Fibroblast of pulmonary artery (primary cell): Measurements from ENCODE around the gene PI4K2A.

Experiments used
- DNase-seq: peaks from one replicate; pipeline ENCODE4 v3.0.0-alpha.2; 2010; ENCODE audit warnings: low read depth
- H3K4me3 ChIP-seq: replicated peaks from 2 replicates; pipeline ENCODE4 v1.5.1; 2011; ENCODE audit warnings: low read depth, mild to moderate bottlenecking, control low read depth, low read length, moderate library complexity
- CTCF ChIP-seq: IDR thresholded peaks from 2 replicates; pipeline ENCODE4 v1.5.1; 2011; ENCODE audit warnings: mild to moderate bottlenecking, control low read depth, low read length, inconsistent platforms; ENCODE audit errors: missing control alignments

PI4K2A gene

GRCh38 chr10:97599272-97599619 is 41.2 kb upstream of the PI4K2A start:
- no peak for DNase-seq
- H3K4me3 ChIP-seq = no peak overlapping the region
- TF ChIP-seq CTCF = no peak

GRCh38 chr10:97600616-97601015 is 39.9 kb upstream of the PI4K2A start:
- DNase-seq = no peak

GRCh38 chr10:97601268-97602215 is 38.9 kb upstream of the PI4K2A start:
- DNase-seq = no peak
- TF ChIP-seq CTCF = no peak
- H3K4me3 ChIP-seq = no peak overlapping the region

More at GRCh38 chr10:97600616-97601015, 39.9 kb upstream of the PI4K2A start:
- no peak for TF ChIP-seq CTCF
- no peak overlapping the region for H3K4me3 ChIP-seq

GRCh38 chr10:97607095-97607636 is 33.3 kb upstream of the PI4K2A start:
- TF ChIP-seq CTCF = no peak

DNA sequence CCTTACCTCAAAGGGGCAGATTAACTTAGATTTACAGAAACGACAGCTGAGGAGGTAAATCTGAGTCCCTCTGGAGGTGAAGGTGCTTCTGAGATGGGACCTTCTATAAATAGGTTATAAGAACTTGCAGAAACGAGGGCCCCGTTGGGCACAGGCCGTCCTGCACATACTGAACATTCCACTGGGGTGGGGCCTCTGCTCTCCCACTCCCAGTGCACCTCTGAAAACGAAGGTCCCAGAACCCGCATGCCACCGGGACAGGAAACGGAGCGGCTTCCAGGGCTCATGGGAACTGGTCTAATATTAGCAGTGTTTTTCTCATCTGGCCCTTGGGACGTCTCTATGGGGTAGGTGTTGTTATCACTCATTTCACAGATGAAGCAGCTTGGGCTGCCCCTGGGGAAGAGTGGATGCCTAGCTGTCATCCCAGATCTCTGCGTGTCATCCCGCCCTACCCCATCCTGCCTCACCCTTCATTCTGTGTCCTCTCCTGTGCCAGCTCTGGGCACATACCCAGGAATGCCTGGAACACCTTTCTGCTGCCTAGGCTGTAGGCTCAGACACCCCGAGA is 31.4 kb upstream of the PI4K2A start:
- no peak for DNase-seq
- TF ChIP-seq CTCF = no peak
- H3K4me3 ChIP-seq = no peak overlapping the region

More at GRCh38 chr10:97607095-97607636, 33.3 kb upstream of the PI4K2A start:
- no peak for DNase-seq
- H3K4me3 ChIP-seq = no peak overlapping the region

DNA sequence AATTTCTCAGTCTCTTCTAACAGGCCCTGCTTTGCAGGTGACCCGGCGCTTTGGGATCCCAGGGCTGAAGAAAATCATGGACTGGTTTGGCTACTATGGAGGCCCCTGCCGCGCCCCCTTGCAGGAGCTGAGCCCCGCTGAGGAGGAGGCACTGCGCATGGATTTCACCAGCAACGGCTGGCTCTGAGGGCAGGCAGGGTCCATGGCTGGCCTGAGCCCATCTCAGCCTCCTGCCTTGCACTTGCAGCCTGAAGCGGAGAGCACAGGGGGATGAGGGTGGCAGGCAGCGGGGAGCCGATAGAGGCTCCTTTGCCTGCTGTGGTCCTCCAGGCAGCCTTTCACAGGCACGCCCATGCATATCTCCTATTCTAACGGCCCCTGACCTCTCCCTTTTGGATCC is 29.0 kb upstream of the PI4K2A start:
- H3K4me3 ChIP-seq = no peak overlapping the region
- no peak for TF ChIP-seq CTCF
- DNase-seq = no peak
